Right kidney (tissue), 1 donor: Measurements from ENCODE around the gene PDK1.
"Not testable (repeated sequence)": the region's sequence is repeated elsewhere in the genome, so short reads cannot be mapped to it uniquely, and the experiment has no call there.

Experiments used
- DNase-seq: peaks from one replicate; pipeline ENCODE4 v3.0.0-alpha.2; 2016

PDK1 gene

GRCh38 chr2:172552547-172553291 lies 3.2 kb upstream of the PDK1 start:
- no peak for DNase-seq

- peak; percentile 16 for DNase-seq
Observed at GRCh38 chr2:172554352-172555271, 1.3 kb upstream of the PDK1 start.

GRCh38 chr2:172555272-172555521 lies 693 bp upstream of the PDK1 start:
- no peak for DNase-seq

- no peak for DNase-seq
Observed at GRCh38 chr2:172556284-172557033, 569 bp downstream of the PDK1 start.

- DNase-seq: no peak
Observed at GRCh38 chr2:172558372-172558771, 2.5 kb downstream of the PDK1 start.

GRCh38 chr2:172560721-172561120 lies 4.8 kb downstream of the PDK1 start:
- no peak for DNase-seq

- DNase-seq: no peak
Observed at GRCh38 chr2:172561270-172561669, 5.4 kb downstream of the PDK1 start.

GRCh38 chr2:172562298-172562697 lies 6.4 kb downstream of the PDK1 start:
- no peak for DNase-seq

GRCh38 chr2:172564376-172564775 lies 8.5 kb downstream of the PDK1 start:
- no peak for DNase-seq

- no peak for DNase-seq
Observed at GRCh38 chr2:172571245-172571644, 15.4 kb downstream of the PDK1 start.

- DNase-seq: no peak
Observed at GRCh38 chr2:172572981-172573380, 17.1 kb downstream of the PDK1 start.

- no peak for DNase-seq
Observed at GRCh38 chr2:172574965-172575364, 19.1 kb downstream of the PDK1 start.

- DNase-seq: no peak
Observed at GRCh38 chr2:172578054-172578453, 22.2 kb downstream of the PDK1 start.

GRCh38 chr2:172578860-172579512 lies 23.1 kb downstream of the PDK1 start:
- no peak for DNase-seq

GRCh38 chr2:172580544-172580943 lies 24.7 kb downstream of the PDK1 start:
- DNase-seq: no peak

GRCh38 chr2:172582656-172583055 lies 26.8 kb downstream of the PDK1 start:
- DNase-seq: no peak

GRCh38 chr2:172586245-172586891 lies 30.5 kb downstream of the PDK1 start:
- no peak for DNase-seq

- not testable (repeated sequence) for DNase-seq
Observed at GRCh38 chr2:172587231-172587630, 31.3 kb downstream of the PDK1 start.

- DNase-seq: no peak
Observed at GRCh38 chr2:172588931-172589330, 33.0 kb downstream of the PDK1 start.

GRCh38 chr2:172591386-172591785 lies 35.5 kb downstream of the PDK1 start:
- not testable (repeated sequence) for DNase-seq

GRCh38 chr2:172592190-172592589 lies 36.3 kb downstream of the PDK1 start:
- not testable (repeated sequence) for DNase-seq

- no peak for DNase-seq
Observed at GRCh38 chr2:172596776-172597175, 40.9 kb downstream of the PDK1 start.
